ENCODE measurements around the gene PCDH17. TPM values are rescaled to one million over a fixed set of nuclear protein-coding genes. Genes with fewer than 3 reads are reported as not detected.

Gene PCDH17
- total and polyA plus RNA-seq, 9 of the 15 experiments (the other 6 are each of a cell fraction or from before 2014, with no cell fraction given), result not detected

DNA sequence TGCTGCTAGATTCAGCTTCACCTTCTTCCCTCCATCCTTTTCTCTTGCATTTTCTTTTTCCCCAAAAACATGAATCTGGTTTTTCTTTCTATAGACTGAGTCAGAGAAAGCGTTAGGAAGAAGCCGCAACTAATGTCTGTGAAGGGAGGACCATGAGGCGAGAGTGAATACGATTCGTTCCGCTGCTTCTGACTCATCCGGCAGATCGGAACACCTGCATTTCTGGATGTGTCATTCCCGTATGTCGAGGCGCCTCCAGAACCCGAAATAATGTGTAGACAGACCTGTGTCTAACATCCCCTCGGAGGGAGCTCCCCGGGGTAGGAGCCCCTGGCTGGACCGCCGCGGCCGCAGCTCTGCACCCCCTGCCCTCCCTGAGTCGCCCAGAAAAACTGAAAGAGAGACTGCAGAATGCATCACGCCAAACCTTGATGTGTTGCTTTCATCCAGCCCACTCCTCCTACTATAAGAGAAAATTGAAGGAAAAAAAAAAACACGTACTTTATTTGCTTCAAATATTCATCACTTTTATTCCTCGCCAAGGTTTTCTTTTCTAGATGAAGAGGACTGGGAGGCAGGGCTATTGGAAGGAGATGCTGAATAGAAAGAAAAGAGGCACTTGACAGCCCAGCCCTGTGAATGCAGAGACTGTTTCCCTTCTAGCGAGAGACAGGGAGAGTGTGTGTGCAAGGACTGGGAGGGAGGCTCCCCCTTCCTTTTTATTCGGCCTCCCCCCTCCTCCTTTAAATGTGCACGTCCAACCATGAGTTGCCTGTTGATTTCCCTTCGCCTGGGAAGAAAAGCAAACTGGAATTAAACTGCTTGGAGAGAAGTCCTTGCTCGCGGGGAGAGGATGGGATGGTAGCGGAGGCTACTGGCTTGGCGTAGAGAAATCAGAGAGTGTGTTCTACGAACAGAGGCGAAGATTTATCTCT, 616 bp upstream of the PCDH17 start:
- H3K27me3 ChIP-seq (ENCODE audit: control insufficient read depth in 2 of 2, insufficient read depth in 2 of 2, low read length in 2 of 2), result no peaks in the 10 kb centered on the region
- H3K4me1 ChIP-seq (replicated peaks in 1 of 2; ENCODE audit: control insufficient read depth in 2 of 2, insufficient read depth in 2 of 2, low read length in 2 of 2), result no peaks in the 10 kb centered on the region
- ChIA-PET POLR2A (no interaction called here), CTCF (ENCODE audit: low intra/inter-chr PET ratio) (no interaction called here)
- DNase-seq (ENCODE audit: extremely low read depth in 1 of 4, low spot score in 3 of 4), result no peak
- no peaks in the 10 kb centered on the region for H3K36me3 ChIP-seq (ENCODE audit: control insufficient read depth, insufficient read depth, low read length)
- BruUV-seq (replicated peaks), result no TSS peak
- H3K4me2 ChIP-seq (ENCODE audit: insufficient read depth, low read length), result no peak overlapping the region
- no peak overlapping the region for H3K27ac ChIP-seq (ENCODE audit: extremely low read depth, low read depth, low read length)
- in situ Hi-C loops (cut with MboI), result no loop called here
- FAIRE-seq, result no peak
- TF ChIP-seq, protein P1, sequence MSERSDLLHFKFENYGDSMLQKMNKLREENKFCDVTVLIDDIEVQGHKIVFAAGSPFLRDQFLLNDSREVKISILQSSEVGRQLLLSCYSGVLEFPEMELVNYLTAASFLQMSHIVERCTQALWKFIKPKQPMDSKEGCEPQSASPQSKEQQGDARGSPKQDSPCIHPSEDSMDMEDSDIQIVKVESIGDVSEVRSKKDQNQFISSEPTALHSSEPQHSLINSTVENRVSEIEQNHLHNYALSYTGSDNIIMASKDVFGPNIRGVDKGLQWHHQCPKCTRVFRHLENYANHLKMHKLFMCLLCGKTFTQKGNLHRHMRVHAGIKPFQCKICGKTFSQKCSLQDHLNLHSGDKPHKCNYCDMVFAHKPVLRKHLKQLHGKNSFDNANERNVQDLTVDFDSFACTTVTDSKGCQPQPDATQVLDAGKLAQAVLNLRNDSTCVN (CRISPR knock-in tag; IDR thresholded peaks at IDR 0.05), result no peak
- TF ChIP-seq, protein P2, sequence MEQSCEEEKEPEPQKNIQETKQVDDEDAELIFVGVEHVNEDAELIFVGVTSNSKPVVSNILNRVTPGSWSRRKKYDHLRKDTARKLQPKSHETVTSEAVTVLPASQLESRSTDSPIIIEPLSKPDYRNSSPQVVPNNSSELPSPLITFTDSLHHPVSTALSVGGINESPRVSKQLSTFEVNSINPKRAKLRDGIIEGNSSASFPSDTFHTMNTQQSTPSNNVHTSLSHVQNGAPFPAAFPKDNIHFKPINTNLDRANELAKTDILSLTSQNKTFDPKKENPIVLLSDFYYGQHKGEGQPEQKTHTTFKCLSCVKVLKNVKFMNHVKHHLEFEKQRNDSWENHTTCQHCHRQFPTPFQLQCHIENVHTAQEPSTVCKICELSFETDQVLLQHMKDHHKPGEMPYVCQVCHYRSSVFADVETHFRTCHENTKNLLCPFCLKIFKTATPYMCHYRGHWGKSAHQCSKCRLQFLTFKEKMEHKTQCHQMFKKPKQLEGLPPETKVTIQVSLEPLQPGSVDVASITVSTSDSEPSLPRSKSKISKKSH (CRISPR knock-in tag; IDR thresholded peaks at IDR 0.05), result no peak
- TF ChIP-seq, protein P3, sequence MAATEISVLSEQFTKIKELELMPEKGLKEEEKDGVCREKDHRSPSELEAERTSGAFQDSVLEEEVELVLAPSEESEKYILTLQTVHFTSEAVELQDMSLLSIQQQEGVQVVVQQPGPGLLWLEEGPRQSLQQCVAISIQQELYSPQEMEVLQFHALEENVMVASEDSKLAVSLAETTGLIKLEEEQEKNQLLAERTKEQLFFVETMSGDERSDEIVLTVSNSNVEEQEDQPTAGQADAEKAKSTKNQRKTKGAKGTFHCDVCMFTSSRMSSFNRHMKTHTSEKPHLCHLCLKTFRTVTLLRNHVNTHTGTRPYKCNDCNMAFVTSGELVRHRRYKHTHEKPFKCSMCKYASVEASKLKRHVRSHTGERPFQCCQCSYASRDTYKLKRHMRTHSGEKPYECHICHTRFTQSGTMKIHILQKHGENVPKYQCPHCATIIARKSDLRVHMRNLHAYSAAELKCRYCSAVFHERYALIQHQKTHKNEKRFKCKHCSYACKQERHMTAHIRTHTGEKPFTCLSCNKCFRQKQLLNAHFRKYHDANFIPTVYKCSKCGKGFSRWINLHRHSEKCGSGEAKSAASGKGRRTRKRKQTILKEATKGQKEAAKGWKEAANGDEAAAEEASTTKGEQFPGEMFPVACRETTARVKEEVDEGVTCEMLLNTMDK (IDR thresholded peaks at IDR 0.05; ENCODE audit: borderline replicate concordance, insufficient read depth, low read depth, low read length, poor library complexity, severe bottlenecking), result no peak
- TF ChIP-seq POLR2G (IDR thresholded peaks at IDR 0.05; ENCODE audit: low read depth, low read length), result no peak
- intact Hi-C loops (cut with micrococcal nuclease), result no loop called here
- no peak overlapping the region for H3K9ac ChIP-seq (ENCODE audit: insufficient read depth in 1 of 2, low read depth in 2 of 2, low read length in 2 of 2)
- WGBS (ENCODE audit: insufficient coverage, low coverage, missing lambda C conversion rate), result 1% methylated on average over 14 of the region's 32 CpGs
- H2AFZ ChIP-seq (ENCODE audit: low read depth, low read length), result no peak overlapping the region
- H4K20me1 ChIP-seq (replicated peaks; ENCODE audit: control insufficient read depth, insufficient read depth, low read length), result no peaks in the 10 kb centered on the region
- no peak for ATAC-seq
- H3K4me3 ChIP-seq, result no peak overlapping the region
- H3K9me3 ChIP-seq (replicated peaks; ENCODE audit: control insufficient read depth, insufficient read depth, low read depth, low read length), result 0 out of 2 replicates have a peak, but pooled peaks cover 2% of the 10 kb centered on the region
- no peaks in the 10 kb centered on the region for H3K79me2 ChIP-seq (ENCODE audit: control insufficient read depth, insufficient read depth, low read length)
- no peaks in the 10 kb centered on the region for H3K9me1 ChIP-seq (ENCODE audit: control insufficient read depth, insufficient read depth, low read length)
